HepG2 (cell line): ENCODE data around the gene MEG3. TPM values are rescaled to one million over a fixed set of nuclear protein-coding genes. Genes with fewer than 3 reads are reported as not detected.
A peak's percentile ranks its signal among the peaks of the same experiment; 100 is the strongest.

ENCODE experiments used
- ARID2 ChIP-seq: sonication (generic); formaldehyde crosslinking; IDR thresholded peaks from 2 replicates; pipeline ENCODE4 v1.8.1; 2022; ENCODE audit warnings: mild to moderate bottlenecking, missing genetic modification reagents, borderline replicate concordance
- FLYWCH1 ChIP-seq: sonication (generic); formaldehyde crosslinking; IDR thresholded peaks from 2 replicates; pipeline ENCODE4 v1.8.1; 2023; ENCODE audit warnings: mild to moderate bottlenecking, missing genetic modification reagents
- MATR3 ChIP-seq: sonication (generic); formaldehyde crosslinking; IDR thresholded peaks from 2 replicates; pipeline ENCODE4 v1.4.0; 2020; ENCODE audit warnings: missing genetic modification reagents
- PRMT3 ChIP-seq: sonication (generic); formaldehyde crosslinking; IDR thresholded peaks from 2 replicates; pipeline ENCODE4 v1.8.1; 2022; ENCODE audit warnings: low read depth, mild to moderate bottlenecking, moderate library complexity, missing genetic modification reagents, borderline replicate concordance
- SMYD3 ChIP-seq: sonication (generic); formaldehyde crosslinking; IDR thresholded peaks from 2 replicates; pipeline ENCODE4 v1.8.1; 2023; ENCODE audit warnings: mild to moderate bottlenecking, missing genetic modification reagents
- ZBTB46 ChIP-seq: sonication (generic); formaldehyde crosslinking; IDR thresholded peaks from 2 replicates; pipeline ENCODE4 v1.4.0; 2020; ENCODE audit warnings: mild to moderate bottlenecking, missing genetic modification reagents, borderline replicate concordance
- ZNF10 ChIP-seq: sonication (generic); formaldehyde crosslinking; IDR thresholded peaks from 2 replicates; pipeline ENCODE4 v1.4.0; 2020; ENCODE audit warnings: mild to moderate bottlenecking, low read depth, missing genetic modification reagents, borderline replicate concordance
- ZNF331 ChIP-seq: sonication (generic); formaldehyde crosslinking; IDR thresholded peaks from 2 replicates; pipeline ENCODE4 v1.4.0; 2020; ENCODE audit warnings: missing genetic modification reagents
- ZNF550 ChIP-seq: sonication (generic); formaldehyde crosslinking; IDR thresholded peaks from 2 replicates; pipeline ENCODE4 v1.4.0; 2020; ENCODE audit warnings: mild to moderate bottlenecking, missing genetic modification reagents, borderline replicate concordance
- ZNF781 ChIP-seq: sonication (generic); formaldehyde crosslinking; IDR thresholded peaks from 2 replicates; pipeline ENCODE4 v1.5.1; 2020; ENCODE audit warnings: borderline replicate concordance, mild to moderate bottlenecking, missing genetic modification reagents; ENCODE audit errors: not compliant biosample characterization
- polyA plus RNA-seq, 8 experiments: library from polyadenylated mRNA; depleted of rRNA in 3 of 8; stranded (reverse) in 7 of 8; unstranded in 1 of 8; fragments of >200 nt; fragmentation: Illumina TruSeq in 4 of 8; extraction: Trizol in 4 of 8; gene quantifications; 2 replicates each; pipeline versions ENCODE4 v1.2.1 to v1.2.3, GENCODE V29; 2011 to 2016; ENCODE audit warnings: low read depth in 4 of 8, missing spikeins in 1 of 8, mixed read lengths in 1 of 8; ENCODE audit not compliant: insufficient read depth in 1 of 8
- total RNA-seq, 5 experiments: library from RNA; depleted of rRNA; stranded (reverse); fragments of >200 nt; fragmentation: Illumina TruSeq; extraction: Trizol; gene quantifications; 2 replicates each; pipeline ENCODE4 v1.2.3, GENCODE V29; 2016; ENCODE audit warnings: low read depth in 1 of 5
- TF ChIP-seq, protein P1 (sequence below): sonication (generic); formaldehyde crosslinking; IDR thresholded peaks from 2 replicates; pipeline ENCODE4 v1.8.1; 2023; ENCODE audit warnings: mild to moderate bottlenecking, missing genetic modification reagents
- TF ChIP-seq, protein P2 (sequence below): sonication (generic); formaldehyde crosslinking; IDR thresholded peaks from 2 replicates; pipeline ENCODE4 v1.5.1; 2020; ENCODE audit warnings: missing genetic modification reagents, mild to moderate bottlenecking, borderline replicate concordance
- TF ChIP-seq, protein P3 (sequence below): sonication (generic); formaldehyde crosslinking; IDR thresholded peaks from 2 replicates; pipeline ENCODE4 v1.4.0; 2020; ENCODE audit warnings: mild to moderate bottlenecking, missing genetic modification reagents
- TF ChIP-seq, protein P4 (sequence below): conservative IDR thresholded peaks from 2 replicates; pipeline ENCODE4 v1.6.1; 2018; ENCODE audit warnings: missing genetic modification reagents

Gene MEG3
- total and polyA plus RNA-seq, 2 of the 13 experiments (the other 11 are each of a cell fraction or from before 2014, with no cell fraction given): 0.17 TPM; not detected in 1

DNA sequence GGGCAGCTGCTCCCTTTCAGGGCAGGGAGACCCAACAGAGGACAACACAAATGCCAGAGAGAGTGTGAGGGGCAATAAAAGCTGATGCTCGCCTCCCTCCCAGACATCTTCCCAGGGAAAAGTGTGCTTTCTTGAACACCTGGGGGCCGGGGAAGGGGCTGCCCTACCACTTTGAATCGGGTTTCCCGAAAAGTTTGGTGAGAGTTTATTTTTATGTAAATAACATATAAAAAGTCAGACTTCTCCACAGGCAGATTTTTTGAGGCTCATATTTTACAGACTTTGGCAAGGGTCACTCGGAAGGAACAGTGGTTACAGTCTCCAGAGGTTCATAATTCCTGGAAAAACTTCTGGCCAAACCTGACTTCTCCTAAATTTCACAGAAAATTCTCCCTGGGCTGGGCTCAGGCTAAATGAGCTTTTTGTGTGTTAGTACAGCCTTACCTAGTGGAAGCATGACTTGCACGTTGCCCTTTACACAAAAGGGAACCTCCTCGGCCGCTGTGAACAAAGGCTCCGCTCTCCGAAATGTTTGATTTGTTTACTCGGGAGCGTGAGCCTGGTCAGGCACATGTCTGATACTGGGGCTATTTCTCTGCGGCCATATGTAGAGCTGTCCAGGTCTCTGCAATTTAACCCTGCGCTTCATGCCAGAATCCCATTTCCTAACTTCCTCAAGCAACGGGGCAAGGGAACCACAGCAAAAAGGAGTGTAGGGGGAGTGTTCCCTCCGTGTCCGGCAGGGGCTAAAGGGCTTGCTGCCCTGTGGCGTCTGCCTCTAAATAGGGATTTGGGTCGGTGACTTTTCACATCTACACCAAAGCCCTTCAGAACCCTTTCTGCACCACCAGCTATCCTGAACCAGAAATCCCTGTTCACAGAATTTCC lies 74.2 kb downstream of the MEG3 start (continued):
- TF ChIP-seq ZNF10 (no peak), SMYD3 (CRISPR knock-in tag) (no peak), PRMT3 (CRISPR knock-in tag) (peak; percentile 11; the same call in 1 of the 2 replicates), FLYWCH1 (CRISPR knock-in tag) (no peak), ZNF550 (CRISPR knock-in tag) (no peak), MATR3 (CRISPR knock-in tag) (no peak), ZBTB46 (no peak), ARID2 (no peak), ZNF331 (peak; percentile 58), ZNF781 (CRISPR knock-in tag) (no peak)
- TF ChIP-seq, protein P1, sequence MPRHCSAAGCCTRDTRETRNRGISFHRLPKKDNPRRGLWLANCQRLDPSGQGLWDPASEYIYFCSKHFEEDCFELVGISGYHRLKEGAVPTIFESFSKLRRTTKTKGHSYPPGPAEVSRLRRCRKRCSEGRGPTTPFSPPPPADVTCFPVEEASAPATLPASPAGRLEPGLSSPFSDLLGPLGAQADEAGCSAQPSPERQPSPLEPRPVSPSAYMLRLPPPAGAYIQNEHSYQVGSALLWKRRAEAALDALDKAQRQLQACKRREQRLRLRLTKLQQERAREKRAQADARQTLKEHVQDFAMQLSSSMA (CRISPR knock-in tag): no peak
- TF ChIP-seq, protein P2, sequence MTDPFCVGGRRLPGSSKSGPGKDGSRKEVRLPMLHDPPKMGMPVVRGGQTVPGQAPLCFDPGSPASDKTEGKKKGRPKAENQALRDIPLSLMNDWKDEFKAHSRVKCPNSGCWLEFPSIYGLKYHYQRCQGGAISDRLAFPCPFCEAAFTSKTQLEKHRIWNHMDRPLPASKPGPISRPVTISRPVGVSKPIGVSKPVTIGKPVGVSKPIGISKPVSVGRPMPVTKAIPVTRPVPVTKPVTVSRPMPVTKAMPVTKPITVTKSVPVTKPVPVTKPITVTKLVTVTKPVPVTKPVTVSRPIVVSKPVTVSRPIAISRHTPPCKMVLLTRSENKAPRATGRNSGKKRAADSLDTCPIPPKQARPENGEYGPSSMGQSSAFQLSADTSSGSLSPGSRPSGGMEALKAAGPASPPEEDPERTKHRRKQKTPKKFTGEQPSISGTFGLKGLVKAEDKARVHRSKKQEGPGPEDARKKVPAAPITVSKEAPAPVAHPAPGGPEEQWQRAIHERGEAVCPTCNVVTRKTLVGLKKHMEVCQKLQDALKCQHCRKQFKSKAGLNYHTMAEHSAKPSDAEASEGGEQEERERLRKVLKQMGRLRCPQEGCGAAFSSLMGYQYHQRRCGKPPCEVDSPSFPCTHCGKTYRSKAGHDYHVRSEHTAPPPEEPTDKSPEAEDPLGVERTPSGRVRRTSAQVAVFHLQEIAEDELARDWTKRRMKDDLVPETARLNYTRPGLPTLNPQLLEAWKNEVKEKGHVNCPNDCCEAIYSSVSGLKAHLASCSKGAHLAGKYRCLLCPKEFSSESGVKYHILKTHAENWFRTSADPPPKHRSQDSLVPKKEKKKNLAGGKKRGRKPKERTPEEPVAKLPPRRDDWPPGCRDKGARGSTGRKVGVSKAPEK: no peak
- TF ChIP-seq, protein P3, sequence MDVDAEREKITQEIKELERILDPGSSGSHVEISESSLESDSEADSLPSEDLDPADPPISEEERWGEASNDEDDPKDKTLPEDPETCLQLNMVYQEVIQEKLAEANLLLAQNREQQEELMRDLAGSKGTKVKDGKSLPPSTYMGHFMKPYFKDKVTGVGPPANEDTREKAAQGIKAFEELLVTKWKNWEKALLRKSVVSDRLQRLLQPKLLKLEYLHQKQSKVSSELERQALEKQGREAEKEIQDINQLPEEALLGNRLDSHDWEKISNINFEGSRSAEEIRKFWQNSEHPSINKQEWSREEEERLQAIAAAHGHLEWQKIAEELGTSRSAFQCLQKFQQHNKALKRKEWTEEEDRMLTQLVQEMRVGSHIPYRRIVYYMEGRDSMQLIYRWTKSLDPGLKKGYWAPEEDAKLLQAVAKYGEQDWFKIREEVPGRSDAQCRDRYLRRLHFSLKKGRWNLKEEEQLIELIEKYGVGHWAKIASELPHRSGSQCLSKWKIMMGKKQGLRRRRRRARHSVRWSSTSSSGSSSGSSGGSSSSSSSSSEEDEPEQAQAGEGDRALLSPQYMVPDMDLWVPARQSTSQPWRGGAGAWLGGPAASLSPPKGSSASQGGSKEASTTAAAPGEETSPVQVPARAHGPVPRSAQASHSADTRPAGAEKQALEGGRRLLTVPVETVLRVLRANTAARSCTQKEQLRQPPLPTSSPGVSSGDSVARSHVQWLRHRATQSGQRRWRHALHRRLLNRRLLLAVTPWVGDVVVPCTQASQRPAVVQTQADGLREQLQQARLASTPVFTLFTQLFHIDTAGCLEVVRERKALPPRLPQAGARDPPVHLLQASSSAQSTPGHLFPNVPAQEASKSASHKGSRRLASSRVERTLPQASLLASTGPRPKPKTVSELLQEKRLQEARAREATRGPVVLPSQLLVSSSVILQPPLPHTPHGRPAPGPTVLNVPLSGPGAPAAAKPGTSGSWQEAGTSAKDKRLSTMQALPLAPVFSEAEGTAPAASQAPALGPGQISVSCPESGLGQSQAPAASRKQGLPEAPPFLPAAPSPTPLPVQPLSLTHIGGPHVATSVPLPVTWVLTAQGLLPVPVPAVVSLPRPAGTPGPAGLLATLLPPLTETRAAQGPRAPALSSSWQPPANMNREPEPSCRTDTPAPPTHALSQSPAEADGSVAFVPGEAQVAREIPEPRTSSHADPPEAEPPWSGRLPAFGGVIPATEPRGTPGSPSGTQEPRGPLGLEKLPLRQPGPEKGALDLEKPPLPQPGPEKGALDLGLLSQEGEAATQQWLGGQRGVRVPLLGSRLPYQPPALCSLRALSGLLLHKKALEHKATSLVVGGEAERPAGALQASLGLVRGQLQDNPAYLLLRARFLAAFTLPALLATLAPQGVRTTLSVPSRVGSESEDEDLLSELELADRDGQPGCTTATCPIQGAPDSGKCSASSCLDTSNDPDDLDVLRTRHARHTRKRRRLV (CRISPR knock-in tag): no peak
- TF ChIP-seq, protein P4, sequence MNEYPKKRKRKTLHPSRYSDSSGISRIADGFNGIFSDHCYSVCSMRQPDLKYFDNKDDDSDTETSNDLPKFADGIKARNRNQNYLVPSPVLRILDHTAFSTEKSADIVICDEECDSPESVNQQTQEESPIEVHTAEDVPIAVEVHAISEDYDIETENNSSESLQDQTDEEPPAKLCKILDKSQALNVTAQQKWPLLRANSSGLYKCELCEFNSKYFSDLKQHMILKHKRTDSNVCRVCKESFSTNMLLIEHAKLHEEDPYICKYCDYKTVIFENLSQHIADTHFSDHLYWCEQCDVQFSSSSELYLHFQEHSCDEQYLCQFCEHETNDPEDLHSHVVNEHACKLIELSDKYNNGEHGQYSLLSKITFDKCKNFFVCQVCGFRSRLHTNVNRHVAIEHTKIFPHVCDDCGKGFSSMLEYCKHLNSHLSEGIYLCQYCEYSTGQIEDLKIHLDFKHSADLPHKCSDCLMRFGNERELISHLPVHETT: no peak
